HG03469 (cell line): ENCODE measurements around the gene BRK1.
"Not testable (repeated sequence)": the region's sequence is repeated elsewhere in the genome, so short reads cannot be mapped to it uniquely, and the experiment has no call there.

ENCODE experiments used
- ATAC-seq: cut with Tn5 transposase; IDR thresholded peaks from one replicate; pipeline ENCODE4 v1.9.1; 2021; ENCODE audit warnings: mild to moderate bottlenecking, moderate library complexity, moderate number of reproducible peaks; ENCODE audit not compliant: unreplicated experiment

BRK1 gene

DNA sequence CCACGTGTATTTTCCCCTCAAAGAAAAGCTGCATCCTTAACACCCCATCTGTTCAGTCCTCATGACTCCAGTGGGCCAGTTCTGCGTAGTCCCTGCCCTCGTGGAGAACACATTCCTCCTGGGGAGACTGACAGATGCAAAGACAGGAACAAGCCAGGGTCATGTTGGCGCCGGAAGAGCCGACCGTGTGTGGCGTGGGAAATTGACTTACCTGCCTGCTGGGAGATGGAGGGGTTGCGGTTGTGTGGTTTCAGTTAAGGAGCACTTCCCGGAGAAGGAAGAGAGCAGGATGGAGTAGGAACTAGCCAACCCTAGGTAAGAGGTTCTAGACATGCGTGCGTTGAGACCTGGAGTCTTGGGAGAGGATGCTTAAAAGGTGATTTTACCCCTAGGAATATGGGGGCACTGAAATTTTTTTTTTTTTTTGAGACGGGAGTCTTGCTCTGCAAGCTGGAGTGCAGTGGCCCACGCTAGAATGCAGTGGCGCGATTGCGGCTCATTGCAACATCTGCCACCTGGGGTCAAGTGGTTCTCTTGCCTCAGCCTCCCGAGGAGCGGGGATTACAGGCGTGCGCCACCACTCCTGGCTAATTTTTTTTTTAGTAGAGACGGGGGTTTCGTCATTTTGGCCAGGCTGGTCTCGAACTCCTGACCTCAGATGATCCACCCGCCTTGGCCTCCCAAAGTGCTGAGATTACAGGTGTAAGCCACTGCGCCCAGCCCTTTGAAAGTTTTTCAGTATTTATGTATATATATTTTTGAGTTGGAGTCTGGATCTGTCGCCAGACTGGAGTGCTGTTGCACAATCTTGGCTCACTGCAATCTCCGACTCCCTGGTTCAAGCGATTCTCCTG lies 27.5 kb downstream of the BRK1 start:
- no peak for ATAC-seq

DNA sequence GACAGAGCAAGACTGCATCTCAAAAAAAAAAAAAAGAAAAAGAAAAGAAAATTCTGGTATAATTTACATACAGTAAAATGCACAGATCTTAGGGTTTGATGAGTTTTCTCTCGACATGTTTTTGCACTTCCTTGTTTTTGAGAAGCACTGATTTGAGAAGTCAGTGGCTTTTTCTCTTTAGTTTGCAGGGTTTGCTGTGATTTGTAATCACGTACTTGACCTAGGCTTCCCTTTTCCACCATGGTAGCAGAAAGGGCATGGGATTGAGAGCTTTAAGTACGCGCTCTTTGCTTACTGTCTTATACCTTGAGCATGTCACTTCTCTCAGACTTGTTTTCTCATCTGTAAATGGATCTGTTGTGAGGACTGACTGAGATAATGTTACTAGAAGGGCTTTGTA lies 30.2 kb downstream of the BRK1 start:
- ATAC-seq = no peak

DNA sequence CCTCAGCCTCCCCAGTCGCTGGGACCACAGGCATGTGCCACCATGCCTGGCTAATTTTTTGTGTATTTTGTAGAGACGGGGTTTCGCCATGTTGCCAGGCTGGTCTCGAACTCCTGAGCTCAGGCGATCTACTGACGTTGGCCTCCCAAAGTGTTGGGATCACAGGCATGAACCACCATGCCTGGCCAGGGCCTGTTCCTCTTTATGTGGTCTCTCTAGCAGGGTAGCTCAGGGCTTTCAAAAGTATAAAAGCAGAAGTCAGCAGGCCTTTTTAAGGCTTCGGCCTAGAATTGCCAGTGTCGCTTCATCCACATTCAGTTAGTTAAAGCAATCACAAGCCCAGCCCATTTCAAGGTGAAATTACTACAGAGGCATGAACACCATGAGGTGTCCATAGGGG lies 33.8 kb downstream of the BRK1 start:
- ATAC-seq = no peak

DNA sequence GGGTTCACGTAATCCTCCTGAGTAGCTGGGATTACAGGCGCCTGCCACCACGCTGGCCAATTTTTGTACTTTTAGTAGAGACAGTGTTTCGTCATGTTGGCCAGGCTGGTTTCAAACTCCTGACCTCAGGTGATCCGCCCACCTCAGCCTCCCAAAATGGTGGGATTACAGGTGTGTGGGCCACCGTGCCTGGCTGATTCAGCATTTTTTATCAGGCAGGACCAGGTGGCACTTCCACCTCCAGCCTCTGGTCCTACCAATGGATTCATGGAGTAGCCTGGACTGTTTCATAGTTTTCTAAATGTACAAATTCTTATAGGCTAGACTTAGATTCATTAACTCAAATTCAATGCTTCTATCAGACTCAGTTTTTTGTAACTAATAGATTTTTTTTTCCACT lies 35.5 kb downstream of the BRK1 start:
- ATAC-seq = no peak

DNA sequence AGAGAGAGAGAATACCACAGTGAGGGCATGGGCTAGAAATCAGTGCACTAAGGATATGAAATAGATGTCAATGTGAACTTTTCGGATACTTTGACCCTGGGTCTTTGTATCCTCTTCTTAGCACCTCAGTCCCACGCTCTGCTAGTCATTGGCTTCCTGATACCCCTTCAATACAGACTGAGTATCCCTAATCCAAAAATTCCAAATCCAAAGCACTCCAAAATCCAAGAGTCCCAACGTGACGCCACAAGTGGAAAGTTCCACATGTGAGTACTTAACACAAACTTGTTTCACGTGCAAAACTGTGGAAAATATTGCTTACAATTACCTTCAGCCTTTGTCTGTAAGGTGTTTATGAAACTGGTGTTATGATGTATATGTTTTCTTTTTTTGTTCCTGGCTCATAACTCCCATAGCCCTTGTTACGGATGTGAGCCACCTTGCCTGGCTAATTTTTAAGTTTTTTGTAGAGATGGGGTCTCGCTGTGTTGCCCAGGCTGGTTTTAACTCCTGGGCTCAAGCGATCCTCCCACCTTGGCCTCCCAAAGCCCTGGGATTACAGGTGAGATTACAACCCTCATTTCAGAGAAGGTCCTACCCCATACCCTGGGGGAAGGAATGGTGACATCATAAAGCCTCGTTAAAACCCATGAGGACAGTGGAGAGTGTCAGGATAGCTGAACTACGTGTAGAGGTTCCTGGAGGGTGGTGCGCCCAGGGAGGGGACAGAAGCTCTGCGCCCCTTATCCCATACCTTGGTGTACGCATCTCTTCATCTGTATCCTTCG lies 39.1 kb downstream of the BRK1 start:
- ATAC-seq = no peak

DNA sequence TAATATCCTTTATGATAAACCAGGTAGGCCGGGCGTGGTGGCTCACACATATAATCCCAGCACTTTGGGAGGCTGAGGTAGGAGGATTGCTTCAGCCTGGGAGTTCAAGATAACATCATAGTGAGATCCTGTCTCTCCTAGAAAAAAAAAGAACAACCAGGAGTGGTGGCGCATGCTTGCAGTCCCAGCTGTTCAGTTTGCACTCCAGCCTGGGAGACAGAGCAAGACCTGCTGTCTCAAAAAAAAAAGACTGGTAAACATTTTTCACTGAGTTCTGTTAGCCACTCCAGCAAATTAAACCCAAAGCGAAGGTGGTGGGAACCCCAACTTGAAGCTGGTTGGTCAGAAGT lies 39.6 kb downstream of the BRK1 start:
- no peak for ATAC-seq

DNA sequence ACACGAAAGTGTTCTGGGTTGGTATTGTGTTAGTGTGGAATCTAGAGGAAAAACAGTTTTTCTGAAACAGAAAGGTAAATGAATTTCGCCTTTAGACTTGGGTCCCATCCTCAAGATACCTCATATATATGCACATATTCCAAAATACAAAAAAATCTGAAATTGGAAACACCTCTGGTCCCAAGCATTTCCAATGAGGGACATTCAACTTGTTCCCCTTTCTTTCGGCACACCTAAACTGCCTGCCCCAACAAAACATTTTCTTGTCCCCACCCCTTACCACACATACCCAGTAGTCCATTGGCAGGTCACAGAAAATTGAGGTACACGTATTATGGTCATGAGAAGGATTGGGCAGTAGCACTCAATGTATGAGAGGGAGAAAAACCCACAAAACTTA lies 40.2 kb downstream of the BRK1 start:
- ATAC-seq = no peak

DNA sequence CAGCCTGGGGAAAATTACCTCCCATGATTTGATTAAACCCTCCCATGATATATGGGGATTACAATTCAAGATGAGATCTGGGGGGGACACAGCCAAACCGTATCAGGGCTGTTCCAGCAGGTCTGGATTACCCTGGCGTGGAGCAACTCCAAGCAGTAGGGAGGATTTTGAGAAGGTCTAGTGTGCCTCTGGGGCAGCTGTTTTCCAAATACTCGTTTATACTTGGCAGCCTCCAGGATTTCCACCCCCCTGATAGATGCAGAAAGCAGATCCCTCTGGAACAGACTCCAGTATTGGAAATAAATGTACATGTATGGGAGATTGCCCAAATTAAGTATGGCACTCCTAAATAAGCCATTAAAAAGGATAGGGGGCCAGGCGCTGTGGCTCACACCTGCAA lies 41.6 kb downstream of the BRK1 start:
- ATAC-seq = no peak

DNA sequence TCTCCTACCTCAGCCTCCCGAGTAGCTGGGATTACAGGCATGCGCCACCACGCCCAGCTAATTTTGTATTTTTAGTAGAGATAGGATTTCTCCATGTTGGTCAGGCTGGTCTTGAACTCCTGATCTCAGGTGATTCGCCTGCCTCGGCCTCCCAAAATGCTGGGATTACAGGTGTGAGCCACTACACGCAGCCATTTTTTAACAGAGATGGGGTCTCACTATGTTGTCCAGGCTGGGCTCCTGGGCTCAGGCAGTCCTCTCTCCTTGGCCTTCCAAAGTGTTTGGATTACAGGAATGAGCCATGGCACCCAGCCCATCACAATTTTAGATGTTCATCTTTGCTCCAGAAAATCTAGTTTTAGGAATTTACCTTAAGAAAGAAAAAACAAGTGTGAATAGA lies 43.1 kb downstream of the BRK1 start:
- ATAC-seq = not testable (repeated sequence)

DNA sequence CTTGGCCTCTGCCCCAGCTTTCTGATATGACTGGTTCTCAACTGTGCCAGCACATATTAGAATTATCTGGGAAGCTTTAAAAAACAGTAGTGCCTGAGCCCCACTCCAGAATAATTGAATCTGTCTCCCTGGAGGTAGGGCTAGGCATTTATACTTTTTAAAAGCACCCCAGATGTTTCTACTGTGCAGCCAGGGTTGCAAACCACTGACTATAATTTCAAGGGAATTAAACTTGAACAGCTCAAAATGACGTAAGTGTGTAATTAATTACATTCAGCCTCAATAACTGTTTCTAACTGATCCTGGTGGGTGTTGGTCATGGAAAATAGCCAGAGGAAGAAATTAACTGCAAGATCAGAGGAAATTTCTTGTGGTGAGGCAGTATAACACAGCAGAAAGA lies 44.9 kb downstream of the BRK1 start:
- ATAC-seq = no peak

DNA sequence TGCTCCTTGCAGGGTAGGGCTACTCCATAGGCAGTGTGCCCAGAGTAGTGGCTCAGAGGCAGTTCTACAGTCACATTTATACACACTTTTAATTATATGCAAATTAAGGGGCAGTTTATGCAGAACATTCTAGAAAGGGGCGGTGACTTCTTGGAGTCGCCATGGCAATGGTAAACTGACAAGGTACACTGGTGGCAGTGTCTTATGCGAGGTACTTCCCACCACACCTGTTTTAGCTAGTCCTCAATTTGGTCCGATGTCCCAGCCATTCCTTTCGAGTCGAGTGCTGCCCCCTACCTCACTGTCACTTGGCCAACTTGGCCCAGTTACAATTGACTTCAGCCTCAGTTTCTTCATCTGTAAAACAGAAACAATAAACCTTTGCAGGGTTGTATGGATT lies 45.5 kb downstream of the BRK1 start:
- ATAC-seq = no peak

DNA sequence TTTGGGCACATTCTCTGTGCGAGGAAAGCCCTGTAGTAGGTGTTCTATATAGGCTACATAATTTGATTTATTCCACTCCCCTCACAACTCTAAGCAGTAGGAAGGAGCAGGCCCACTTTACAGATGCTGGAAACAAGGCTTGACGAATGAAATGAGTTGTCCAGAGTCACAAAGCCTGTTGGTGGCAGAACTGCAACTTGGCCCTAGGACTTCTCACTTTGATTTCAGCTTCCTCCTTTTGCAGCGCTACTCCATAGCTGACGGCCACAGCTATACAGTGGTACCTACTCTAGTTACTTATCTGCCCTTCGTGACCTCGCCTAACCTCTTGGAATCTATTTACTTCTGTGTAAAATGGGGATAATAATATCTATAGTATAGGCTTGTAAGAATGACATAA lies 46.7 kb downstream of the BRK1 start:
- no peak for ATAC-seq

DNA sequence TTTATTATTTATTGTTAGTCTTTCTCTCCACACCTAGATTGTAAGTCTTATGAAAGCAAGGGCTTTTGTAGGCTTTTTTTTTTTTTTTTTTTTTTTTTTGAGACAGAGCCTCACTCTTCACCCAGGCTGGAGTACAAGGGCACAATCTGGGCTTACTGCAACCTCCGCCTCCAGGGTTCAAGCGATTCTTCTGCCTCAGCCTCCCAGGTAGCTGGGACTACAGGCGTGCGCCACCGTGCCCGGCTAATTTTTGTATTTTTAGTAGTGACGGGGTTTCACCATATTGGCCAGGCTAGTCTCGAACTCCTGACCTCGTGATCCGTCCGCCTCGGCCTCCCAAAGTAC lies 48.7 kb downstream of the BRK1 start:
- ATAC-seq = not testable (repeated sequence)

DNA sequence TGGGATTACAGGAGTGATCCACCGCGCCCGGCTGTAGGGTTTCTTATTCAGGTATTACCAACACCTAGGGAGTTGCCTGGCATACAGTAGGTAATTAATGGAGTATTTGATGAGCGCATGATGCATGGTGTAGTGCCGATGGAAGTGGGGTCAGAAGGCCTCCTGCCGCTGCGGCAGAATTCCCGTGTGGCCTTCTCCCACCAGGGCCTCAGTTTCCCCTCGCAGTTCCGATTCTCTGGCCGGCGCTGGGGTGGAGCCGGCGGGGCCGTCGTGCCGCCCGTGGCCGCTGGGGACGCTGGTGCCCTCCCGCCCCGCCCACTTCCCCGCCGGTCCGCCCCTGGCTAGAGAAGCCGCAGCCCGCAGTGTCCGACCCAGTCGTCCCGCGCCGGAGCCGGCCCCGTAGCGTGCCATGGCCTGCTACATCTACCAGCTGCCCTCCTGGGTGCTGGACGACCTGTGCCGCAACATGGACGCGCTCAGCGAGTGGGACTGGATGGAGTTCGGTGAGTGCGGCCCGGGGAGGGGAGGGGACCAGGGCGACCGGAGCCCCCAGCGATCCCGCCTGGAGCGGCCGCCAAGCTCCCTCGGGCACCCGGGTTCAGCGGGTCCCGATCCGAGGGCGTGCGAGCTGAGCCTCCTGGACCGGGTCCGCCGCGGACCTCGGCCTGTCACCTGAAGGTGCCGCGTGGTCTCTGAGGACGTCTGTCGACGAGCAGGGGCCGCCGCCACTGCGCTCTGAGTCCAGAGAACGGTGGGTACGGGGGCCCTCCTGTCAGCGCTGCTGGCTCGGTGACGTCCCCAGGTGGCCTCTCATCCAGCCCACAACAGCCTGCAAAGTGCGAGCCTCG lies 49.3 kb downstream of the BRK1 start, which contains the start of gene IRAK2:
Gene IRAK2 (plus strand): TSS at position 374 of the 848 bp plus-strand sequence. CDS start 36 bp downstream, at position 410.
- ATAC-seq = no peak

DNA sequence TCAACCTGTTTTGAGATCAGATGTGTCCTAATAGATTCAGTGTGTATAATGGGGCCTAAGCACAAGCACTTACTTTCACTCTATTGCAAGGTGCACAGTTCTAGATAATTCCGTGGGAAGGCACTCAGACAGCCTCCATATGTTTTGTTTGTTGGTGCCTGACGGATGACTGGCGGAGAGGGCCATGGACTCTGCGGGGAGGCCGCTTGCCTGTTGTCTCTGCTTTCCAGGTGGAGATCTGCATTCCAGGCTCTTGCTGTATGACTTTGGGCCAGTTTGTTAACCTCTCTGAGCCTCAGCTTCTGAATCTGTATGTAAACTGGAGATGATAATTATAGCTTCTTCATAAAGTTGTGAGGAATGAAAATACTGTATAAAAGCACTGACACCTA lies 50.7 kb downstream of the BRK1 start:
- ATAC-seq = no peak

DNA sequence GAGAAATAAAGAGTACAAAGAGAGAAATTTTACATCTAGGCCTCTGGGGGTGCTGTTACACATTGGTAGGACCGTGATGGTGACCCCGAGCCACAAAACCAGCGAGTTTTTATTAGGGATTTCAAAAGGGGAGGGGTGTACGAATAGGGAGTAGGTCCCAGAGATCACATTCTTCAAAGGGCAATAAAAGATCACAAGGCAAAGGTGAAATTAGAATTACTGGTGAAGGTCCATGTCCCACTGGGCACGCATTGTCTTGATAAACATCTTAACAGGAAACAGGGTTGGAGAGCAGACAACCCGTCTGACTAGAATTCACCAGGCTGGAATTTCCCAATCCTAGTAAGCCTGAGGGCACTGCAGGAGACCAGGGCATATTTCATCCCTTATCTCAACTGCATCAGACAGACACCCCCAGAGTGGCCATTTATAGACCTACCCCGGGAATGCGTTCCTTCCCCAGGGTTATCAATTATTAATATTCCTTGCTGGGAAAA lies 53.6 kb downstream of the BRK1 start:
- ATAC-seq = no peak

DNA sequence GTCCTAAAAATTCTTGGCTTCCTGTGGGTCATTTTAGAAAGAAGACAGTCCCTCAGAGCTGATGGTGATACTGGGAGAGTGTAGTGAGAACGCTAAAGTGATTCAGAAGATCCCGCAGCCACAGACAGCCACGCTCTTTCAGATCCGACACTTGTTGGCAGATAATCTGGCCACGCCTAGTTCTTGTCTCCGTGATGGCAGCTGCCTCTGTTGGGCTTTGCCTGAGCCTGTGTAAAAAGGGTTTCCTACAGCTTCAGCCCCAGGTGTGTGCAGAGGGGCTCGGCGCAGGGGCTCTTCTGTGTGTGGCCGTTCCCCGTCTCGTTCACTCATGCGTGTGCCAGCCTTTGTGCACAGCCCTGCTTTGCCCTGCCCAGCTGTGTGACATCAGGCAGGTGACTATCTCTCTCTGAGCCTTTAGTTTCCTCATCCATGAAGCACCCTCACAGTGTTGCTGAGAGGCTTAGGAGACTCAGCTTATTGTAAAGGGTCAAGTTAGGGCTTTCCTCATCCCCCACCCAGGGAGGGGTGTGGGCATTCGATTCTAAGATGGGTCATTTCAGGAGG lies 55.5 kb downstream of the BRK1 start:
- no peak for ATAC-seq

DNA sequence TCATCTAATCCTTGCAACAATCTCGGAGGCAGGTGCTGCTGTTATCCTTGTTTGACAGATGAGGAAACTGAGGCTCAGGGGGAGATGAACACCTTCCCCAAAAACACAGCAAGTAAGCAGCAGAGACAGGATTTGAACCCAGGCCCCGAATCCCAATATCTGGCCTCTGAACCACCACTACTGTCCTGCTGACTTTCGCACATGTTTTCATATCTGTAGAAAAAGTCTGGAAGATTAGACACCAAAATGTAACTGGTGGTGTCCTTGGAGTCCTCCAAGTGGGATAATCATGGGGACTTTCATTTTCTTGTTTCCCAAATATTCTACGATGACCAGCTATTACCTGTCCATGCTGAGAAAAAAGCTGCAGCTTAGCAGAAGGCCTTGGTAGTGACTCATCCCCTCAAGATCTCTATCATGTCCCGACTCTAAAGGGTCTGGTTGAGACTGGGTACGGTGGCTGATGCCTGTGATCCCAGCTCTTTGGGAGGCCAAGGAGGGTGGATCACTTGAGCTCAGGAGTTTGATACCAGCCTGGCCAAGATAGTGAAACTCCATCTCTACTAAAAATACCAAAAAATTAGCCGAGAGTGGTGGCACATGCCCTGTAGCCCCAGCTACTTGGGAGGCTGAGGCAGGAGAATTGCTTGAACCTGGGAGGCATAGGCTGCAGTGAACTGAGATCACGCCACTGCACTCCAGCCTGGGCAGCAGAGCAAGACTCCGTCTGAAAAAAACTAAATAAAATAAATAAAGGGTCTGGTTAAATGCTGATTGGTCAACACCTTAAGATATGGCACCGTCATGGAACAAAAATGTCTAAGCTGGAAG lies 57.8 kb downstream of the BRK1 start:
- no peak for ATAC-seq

DNA sequence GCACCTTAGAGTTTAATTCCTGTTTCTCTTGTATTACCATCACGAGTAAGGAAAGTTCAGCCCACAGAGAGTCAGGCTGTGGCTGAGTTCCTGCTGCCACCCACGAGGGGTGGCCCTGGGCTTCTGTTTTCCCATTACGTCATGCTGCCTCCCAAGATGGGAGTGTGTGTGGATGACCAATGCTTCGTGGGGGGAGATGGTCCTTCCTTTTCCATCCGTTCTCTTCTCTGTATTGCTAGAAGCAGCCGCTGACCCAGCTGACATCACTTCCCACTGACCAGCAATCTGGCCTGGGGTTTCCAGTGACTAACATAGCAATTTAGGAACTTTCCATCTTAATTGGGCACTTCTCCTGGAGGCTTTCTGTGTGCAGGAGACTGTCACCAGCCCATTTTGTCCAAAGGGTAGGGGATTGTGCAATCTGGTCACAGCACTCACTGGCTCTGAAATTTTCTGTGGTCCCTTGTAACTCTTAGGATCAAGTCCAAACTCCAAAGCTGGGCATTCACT lies 58.5 kb downstream of the BRK1 start:
- ATAC-seq = no peak

DNA sequence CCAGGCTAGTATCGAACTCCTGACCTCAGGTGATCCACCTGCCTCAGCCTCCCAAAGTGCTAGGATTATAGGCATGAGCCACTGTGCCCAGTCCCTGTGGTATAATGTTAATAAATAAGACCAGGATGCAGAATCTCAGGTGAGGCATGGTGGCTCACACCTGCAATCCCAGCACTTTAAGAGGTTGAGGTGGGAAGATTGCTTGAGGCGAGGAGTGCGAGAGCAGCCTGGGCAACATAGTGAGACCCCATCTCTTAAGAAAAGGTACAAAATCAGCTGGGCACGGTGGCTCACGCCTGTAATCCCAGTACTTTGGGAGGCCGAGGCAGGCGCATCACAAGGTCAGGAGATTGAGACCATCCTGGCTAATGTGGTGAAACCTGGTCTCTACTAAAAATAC lies 59.9 kb downstream of the BRK1 start:
- ATAC-seq = not testable (repeated sequence)
